OCI-LY7 (cell line): Measurements from ENCODE around the gene JAZF1. TPM values are rescaled to one million over a fixed set of nuclear protein-coding genes. Genes with fewer than 3 reads are reported as not detected.

Experiments used
- BruUV-seq: library from RNA; stranded (reverse); fragments of 400-500 nt; replicated peaks from 2 replicates; lab custom pipeline; 2021; lab: Mats Ljungman, UMichigan
- CTCF ChIA-PET: fragments of 300-600 bp; sonication (Branson Sonifier 250); formaldehyde crosslinking; loops from one replicate; lab custom pipeline; 2022; ENCODE audit warnings: antibody characterized with exemption; ENCODE audit not compliant: unreplicated experiment; lab: Charles Lee
- POLR2A ChIA-PET: fragments of 300-600 bp; sonication (Branson Sonifier 250); formaldehyde crosslinking; loops from one replicate; lab custom pipeline; 2022; ENCODE audit warnings: antibody characterized with exemption; lab: Charles Lee
- DNase-seq: peaks from one replicate; pipeline ENCODE4 v3.0.0-alpha.2; 2015; ENCODE audit warnings: low spot score
- H2AFZ ChIP-seq: fragments of 200-600 bp; sonication (generic), shearing (Covaris generic); 2 replicates; pipeline ENCODE4 v1.6.1; 2014; ENCODE audit warnings: mild to moderate bottlenecking, antibody characterized with exemption, low read length, moderate library complexity
- H3K27ac ChIP-seq: fragments of 200-600 bp; sonication (generic); 2 replicates; pipeline ENCODE4 v1.5.1; 2014; ENCODE audit warnings: mixed run types, low read depth, mild to moderate bottlenecking, moderate library complexity, low read length, inconsistent platforms; ENCODE audit not compliant: poor library complexity, severe bottlenecking
- H3K36me3 ChIP-seq: fragments of 200-600 bp; sonication (generic); 2 replicates; pipeline ENCODE4 v1.6.1; 2014; ENCODE audit warnings: mild to moderate bottlenecking, antibody characterized with exemption, low read length, moderate library complexity, mixed read lengths; ENCODE audit not compliant: insufficient read depth
- H3K4me1 ChIP-seq: fragments of 200-600 bp; sonication (generic); 2 replicates; pipeline ENCODE4 v1.5.1; 2014; ENCODE audit warnings: mild to moderate bottlenecking, low read length; ENCODE audit not compliant: insufficient read depth, poor library complexity, severe bottlenecking
- H3K4me2 ChIP-seq: fragments of 200-600 bp; sonication (generic); 2 replicates; pipeline ENCODE4 v1.6.1; 2014; ENCODE audit warnings: mild to moderate bottlenecking, low read length
- H3K4me3 ChIP-seq: fragments of 200-600 bp; sonication (generic); 2 replicates; pipeline ENCODE4 v1.5.1; 2014; ENCODE audit warnings: mild to moderate bottlenecking, low read depth, low read length; ENCODE audit not compliant: poor library complexity, severe bottlenecking
- H3K79me2 ChIP-seq: fragments of 200-600 bp; sonication (generic); 2 replicates; pipeline ENCODE4 v1.6.1; 2016; ENCODE audit warnings: low read depth, mild to moderate bottlenecking, low read length, moderate library complexity, mixed read lengths; ENCODE audit not compliant: insufficient read depth
- H3K9me2 ChIP-seq: fragments of 200-600 bp; sonication (generic); 2 replicates; pipeline ENCODE4 v1.6.1; 2016; ENCODE audit warnings: mild to moderate bottlenecking, low read length, mixed read lengths; ENCODE audit not compliant: insufficient read depth
- H3K9me3 ChIP-seq: fragments of 200-600 bp; sonication (generic); 2 replicates; pipeline ENCODE4 v1.6.1; 2014; ENCODE audit warnings: mild to moderate bottlenecking, mixed run types, low read length, mixed read lengths
- H4K20me1 ChIP-seq: fragments of 200-600 bp; sonication (generic); 2 replicates; pipeline ENCODE4 v1.6.1; 2014; ENCODE audit warnings: mild to moderate bottlenecking, antibody characterized with exemption, low read length, moderate library complexity, mixed read lengths; ENCODE audit not compliant: insufficient read depth
- CTCF ChIP-seq: fragments of 200-600 bp; sonication (generic); conservative IDR thresholded peaks from 2 replicates; pipeline ENCODE4 v1.5.1; 2014; ENCODE audit warnings: mild to moderate bottlenecking, antibody characterized with exemption, low read length, moderate library complexity, mixed read lengths
- EZH2phosphoT487 ChIP-seq: fragments of 200-600 bp; sonication (generic); IDR thresholded peaks from 2 replicates; pipeline ENCODE4 v1.6.1; 2018; ENCODE audit warnings: low read depth, borderline replicate concordance, mild to moderate bottlenecking, mixed run types, antibody characterized with exemption, low read length, moderate library complexity, mixed read lengths
- intact Hi-C: fragments of 100-400 bp; cut with micrococcal nuclease; formaldehyde crosslinking; loops from one replicate; pipeline ENCODE4 v1.10.0; 2022; ENCODE audit not compliant: unreplicated experiment
- total RNA-seq, 2 experiments: library from RNA; depleted of rRNA in 1 of 2; stranded (reverse); fragments of >200 nt in 1 of 2; shearing (Covaris generic) in 1 of 2; gene quantifications; 2 replicates each; pipeline ENCODE4 v1.2.3, GENCODE V29; 2014 to 2022

JAZF1 gene
- total RNA-seq, 2 experiments from 2014 or later = 6.3 to 25.0 TPM

- BruUV-seq = no TSS peak
- intact Hi-C loops = no loop called here
- Histone ChIP-seq H3K4me2 (no peak overlapping the region), H3K4me3 (no peak overlapping the region), H3K4me1 (peaks cover 13% of the 10 kb centered on the region), H3K36me3 (no peaks in the 10 kb centered on the region), H3K27ac (no peak overlapping the region), H4K20me1 (no peaks in the 10 kb centered on the region), H3K9me3 (no peaks in the 10 kb centered on the region), H2AFZ (no peak overlapping the region), H3K9me2 (no peaks in the 10 kb centered on the region), H3K79me2 (no peaks in the 10 kb centered on the region)
- POLR2A ChIA-PET = interaction anchor here (1.2 kb wide), 2 partner anchors 12 to 16 kb away, joined by 3 read pairs; no protein-coding TSS in a partner anchor
- TF ChIP-seq CTCF = no peak
- no peak for TF ChIP-seq EZH2phosphoT487
- DNase-seq = no peak
- CTCF ChIA-PET = no interaction called here
These were observed 211.2 kb downstream of the JAZF1 start for GRCh38 chr7:27969346-27969745.

GRCh38 chr7:27967639-27968038 lies 213.0 kb downstream of the JAZF1 start:
- ChIA-PET CTCF (no interaction called here), POLR2A (no interaction called here)
- H2AFZ ChIP-seq = no peak overlapping the region
- no peak for DNase-seq
- H4K20me1 ChIP-seq = no peaks in the 10 kb centered on the region
- TF ChIP-seq EZH2phosphoT487 (no peak), CTCF (no peak)
- no TSS peak for BruUV-seq
- no peaks in the 10 kb centered on the region for H3K36me3 ChIP-seq
- H3K4me1 ChIP-seq = peaks cover 13% of the 10 kb centered on the region
- H3K4me3 ChIP-seq = no peak overlapping the region
- intact Hi-C loops = no loop called here
- no peaks in the 10 kb centered on the region for H3K9me2 ChIP-seq
- H3K27ac ChIP-seq = no peak overlapping the region
- H3K79me2 ChIP-seq = no peaks in the 10 kb centered on the region
- no peaks in the 10 kb centered on the region for H3K9me3 ChIP-seq
- no peak overlapping the region for H3K4me2 ChIP-seq

- POLR2A ChIA-PET = no interaction called here
- Histone ChIP-seq H2AFZ (no peak overlapping the region), H3K9me2 (no peaks in the 10 kb centered on the region), H3K4me1 (peaks cover 13% of the 10 kb centered on the region), H3K4me2 (peak overlapping the region; percentile 32), H3K79me2 (no peaks in the 10 kb centered on the region), H4K20me1 (no peaks in the 10 kb centered on the region), H3K36me3 (no peaks in the 10 kb centered on the region), H3K4me3 (no peak overlapping the region), H3K27ac (no peak overlapping the region), H3K9me3 (no peaks in the 10 kb centered on the region)
- DNase-seq = peak; percentile 22
- intact Hi-C loops = no loop called here
- TF ChIP-seq EZH2phosphoT487 = no peak
- no peak for TF ChIP-seq CTCF
- CTCF ChIA-PET = no interaction called here
- no TSS peak for BruUV-seq
These were observed 214.3 kb downstream of the JAZF1 start for GRCh38 chr7:27966219-27966780.
